Activated B cell treated with CpG ODN at 0.5 μM for 24 hours (primary cell): ENCODE measurements around the gene ACOT9. TPM values are rescaled to one million over a fixed set of nuclear protein-coding genes. Genes with fewer than 3 reads are reported as not detected.

Experiments used
- ATAC-seq: fragments of 200-7000 bp; cut with Tn5 transposase; one replicate; pipeline ENCODE4 v1.10.0; 2021; ENCODE audit warnings: low read depth, mild to moderate bottlenecking, moderate library complexity
- CTCF ChIA-PET: fragments of 350-600 bp; sonication (Branson Sonifier 250); formaldehyde crosslinking; loops from one replicate; lab custom pipeline; 2021; ENCODE audit warnings: antibody characterized with exemption; lab: Charles Lee
- POLR2A ChIA-PET: fragments of 350-600 bp; sonication (Branson Sonifier 250); formaldehyde crosslinking; loops from one replicate; lab custom pipeline; 2021; ENCODE audit warnings: antibody characterized with exemption; lab: Charles Lee
- DNase-seq: peaks from one replicate; pipeline ENCODE4 v3.0.0; 2022
- H3K27ac Mint-ChIP-seq: one replicate; pipeline ENCODE4 v1.8.0; 2020; ENCODE audit warnings: mixed read lengths
- H3K27me3 Mint-ChIP-seq: one replicate; pipeline ENCODE4 v1.8.0; 2021; ENCODE audit warnings: mixed read lengths
- H3K36me3 Mint-ChIP-seq: one replicate; pipeline ENCODE4 v1.8.0; 2021; ENCODE audit warnings: low read depth, mixed read lengths
- H3K4me1 Mint-ChIP-seq: one replicate; pipeline ENCODE4 v1.8.0; 2021; ENCODE audit warnings: mixed read lengths
- H3K4me3 Mint-ChIP-seq: one replicate; pipeline ENCODE4 v1.8.0; 2020; ENCODE audit warnings: mild to moderate bottlenecking, mixed read lengths
- H3K9me3 Mint-ChIP-seq: one replicate; pipeline ENCODE4 v1.8.0; 2020; ENCODE audit warnings: mixed read lengths
- CTCF ChIP-seq: fragments of 200-600 bp; IDR thresholded peaks from one replicate; pipeline ENCODE4 v1.8.0; 2022; ENCODE audit warnings: antibody characterized with exemption, mild to moderate bottlenecking
- intact Hi-C: fragments of 100-400 bp; cut with micrococcal nuclease; formaldehyde crosslinking; loops from one replicate; pipeline ENCODE4 v1.15.1; 2024
- total RNA-seq: library from RNA; stranded (reverse); gene quantifications from 2 replicates; pipeline ENCODE4 v1.2.3, GENCODE V29; 2022

The ACOT9 gene
- total RNA-seq: 46.0 and 49.4 TPM in 2 replicates

- H3K27me3 Mint-ChIP-seq: no peaks in the 10 kb centered on the region
- CTCF ChIA-PET: interaction anchor here (0.6 to 1.3 kb wide), 3 partner anchors 17 to 159 kb away, joined by 3 to 9 read pairs (median 3); no protein-coding TSS in a partner anchor
- DNase-seq: peak; percentile 66
- H3K9me3 Mint-ChIP-seq: no peaks in the 10 kb centered on the region
- peak within 1 kb of the TSS; percentile 92 for H3K4me3 Mint-ChIP-seq
- peak; percentile 90 for ATAC-seq
- peaks cover 5% of the 10 kb centered on the region for H3K36me3 Mint-ChIP-seq
- POLR2A ChIA-PET: interaction anchor here (0.5 to 2.9 kb wide), 14 partner anchors 9 to 1603 kb away, joined by 3 to 57 read pairs (median 4); partner anchors contain the start of genes APOO, CXorf58, EIF2S3 and SAT1
- intact Hi-C loops: loop anchor here (1.0 to 5.0 kb wide), 8 partner anchors 11 to 424 kb away; partner anchors contain the start of genes APOO, EIF2S3 and SAT1
- peaks cover 34% of the 10 kb centered on the region for H3K4me1 Mint-ChIP-seq
- H3K27ac Mint-ChIP-seq: peak within 1 kb of the TSS; percentile 92
- no peak for TF ChIP-seq CTCF
Observed at GRCh38 chrX:23742697-23743622, at the start of gene ACOT9. TSS of gene ACOT9 (minus strand) at chrX:23743276. CDS start at chrX:23743144, 132 bp downstream.

GRCh38 chrX:23790155-23790497 is 47.0 kb upstream of the ACOT9 start:
- TF ChIP-seq CTCF: no peak
- H3K27ac Mint-ChIP-seq: no peak overlapping the region
- POLR2A ChIA-PET: interaction anchor here (0.7 kb wide), 2 partner anchors 15 to 17 kb away, joined by 3 to 11 read pairs; no protein-coding TSS in a partner anchor
- H3K36me3 Mint-ChIP-seq: peaks cover 16% of the 10 kb centered on the region
- ATAC-seq: no peak
- CTCF ChIA-PET: no interaction called here
- no peak overlapping the region for H3K4me3 Mint-ChIP-seq
- no peaks in the 10 kb centered on the region for H3K27me3 Mint-ChIP-seq
- no peak for DNase-seq
- no peaks in the 10 kb centered on the region for H3K9me3 Mint-ChIP-seq
- intact Hi-C loops: no loop called here
- peaks cover 7% of the 10 kb centered on the region for H3K4me1 Mint-ChIP-seq

DNA sequence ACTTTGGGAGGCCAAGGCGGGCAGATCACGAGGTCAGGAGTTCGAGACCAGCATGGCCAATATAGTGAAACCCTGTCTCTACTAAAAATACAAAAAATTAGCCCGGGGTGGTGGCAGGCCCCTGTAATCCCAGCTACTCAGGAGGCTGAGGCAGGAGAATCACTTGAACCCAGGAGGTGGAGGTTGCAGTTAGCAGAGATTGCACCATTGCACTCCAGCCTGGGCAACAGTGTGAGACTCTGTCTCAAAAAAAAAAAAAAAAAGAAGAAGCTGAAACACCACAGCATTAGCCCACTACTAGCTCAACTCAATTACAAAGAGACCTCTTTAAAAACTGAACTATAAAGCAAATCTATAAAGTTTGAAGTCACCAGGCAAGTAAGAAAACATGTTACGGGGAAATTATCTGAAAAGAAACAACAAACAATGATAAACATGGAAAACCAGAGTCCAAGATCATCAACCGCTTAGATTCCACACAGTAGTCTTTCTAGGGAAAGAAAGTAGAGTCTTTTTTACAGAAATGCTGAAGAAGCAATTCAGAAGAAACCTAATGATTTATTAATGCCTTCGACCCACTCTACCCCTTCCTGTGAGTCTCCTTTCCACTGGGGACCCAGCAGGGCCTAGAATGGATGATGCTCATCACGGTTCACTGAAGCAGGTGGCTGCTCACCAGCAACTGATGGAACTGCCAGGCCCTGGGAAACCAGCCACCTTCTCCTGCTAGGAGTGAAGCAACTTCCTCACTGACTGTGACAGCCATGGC is 46.5 kb upstream of the ACOT9 start:
- Mint-ChIP-seq H3K9me3 (no peaks in the 10 kb centered on the region), H3K4me1 (peaks cover 13% of the 10 kb centered on the region), H3K4me3 (no peak overlapping the region), H3K36me3 (peaks cover 21% of the 10 kb centered on the region), H3K27ac (no peak overlapping the region), H3K27me3 (no peaks in the 10 kb centered on the region)
- DNase-seq (no peak), ATAC-seq (no peak)
- intact Hi-C loops: no loop called here
- ChIA-PET POLR2A (no interaction called here), CTCF (no interaction called here)
- TF ChIP-seq CTCF: no peak

DNA sequence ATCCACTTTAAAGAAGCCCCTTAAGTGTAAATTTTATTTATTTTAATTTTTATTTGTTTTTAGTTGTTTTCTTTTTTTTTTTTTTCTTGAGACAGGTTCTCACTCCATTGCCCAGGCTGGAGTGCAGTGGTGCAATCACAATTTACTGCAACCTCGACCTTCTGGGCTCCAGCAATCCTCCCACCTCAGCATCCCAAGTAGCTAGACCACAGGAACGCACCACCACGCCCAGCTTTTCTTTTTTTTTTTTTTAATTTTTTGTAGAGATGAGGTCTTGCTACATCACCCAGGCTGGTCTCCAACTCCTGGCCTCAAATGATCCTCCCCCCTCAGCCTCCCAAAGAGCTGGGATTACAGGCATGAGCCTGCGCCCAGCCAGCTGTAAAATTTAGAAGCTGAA is 45.9 kb upstream of the ACOT9 start:
- H3K27ac Mint-ChIP-seq: no peak overlapping the region
- peaks cover 27% of the 10 kb centered on the region for H3K36me3 Mint-ChIP-seq
- H3K4me1 Mint-ChIP-seq: peaks cover 19% of the 10 kb centered on the region
- TF ChIP-seq CTCF: no peak
- ChIA-PET CTCF (no interaction called here), POLR2A (interaction anchor here (1.3 kb wide), 1 partner anchor 13 kb away, joined by 4 read pairs; no protein-coding TSS in a partner anchor)
- no peaks in the 10 kb centered on the region for H3K27me3 Mint-ChIP-seq
- ATAC-seq (no peak), DNase-seq (no peak)
- intact Hi-C loops: no loop called here
- no peak overlapping the region for H3K4me3 Mint-ChIP-seq
- H3K9me3 Mint-ChIP-seq: no peaks in the 10 kb centered on the region
